ENCODE data around the gene OTOG. TPM values are rescaled to one million over a fixed set of nuclear protein-coding genes. Genes with fewer than 3 reads are reported as not detected.

Gene OTOG
- total and polyA plus RNA-seq, 2 of the 8 experiments (the other 6 are each of a cell fraction or from before 2014, with no cell fraction given): 0.41 to 1.5 TPM

GRCh38 chr11:17648528-17648927 lies 101.5 kb downstream of the OTOG start:
- H4K20me1 ChIP-seq (replicated peaks in 1 of 2; ENCODE audit: control insufficient read depth in 1 of 2, insufficient read depth in 2 of 2, low read length in 2 of 2): no peaks in the 10 kb centered on the region
- no peak overlapping the region for H3K14ac ChIP-seq (ENCODE audit: insufficient read length)
- H3K4ac ChIP-seq (replicated peaks; ENCODE audit: insufficient read length, low read depth, low read length): no peak overlapping the region
- no peak overlapping the region for H3K4me2 ChIP-seq (ENCODE audit: insufficient read depth in 1 of 2, low read depth in 2 of 2, low read length in 2 of 2)
- no peak overlapping the region for H3K56ac ChIP-seq (replicated peaks; ENCODE audit: insufficient read length, low read depth, low read length)
- no peak overlapping the region for H2BK5ac ChIP-seq (ENCODE audit: low read depth, low read length)
- no peak overlapping the region for H4K91ac ChIP-seq (replicated peaks; ENCODE audit: insufficient read length, low read length)
- no peak overlapping the region for H4K5ac ChIP-seq (ENCODE audit: insufficient read length, low read depth, low read length)
- no peak overlapping the region for H2BK120ac ChIP-seq (replicated peaks; ENCODE audit: low read depth, low read length)
- no peaks in the 10 kb centered on the region for H3K36me3 ChIP-seq (ENCODE audit: control insufficient read depth in 2 of 4, insufficient read depth in 4 of 4, low read length in 3 of 4)
- H3K4me3 ChIP-seq (ENCODE audit: extremely low read depth in 1 of 4, insufficient read depth in 2 of 4, low read depth in 3 of 4, low read length in 4 of 4): no peak overlapping the region
- no peak overlapping the region for H3K27ac ChIP-seq (ENCODE audit: low read depth, low read length)
- no peak overlapping the region; the same call in 1 of the 2 replicates for H4K8ac ChIP-seq (ENCODE audit: extremely low read depth, insufficient read depth, low read length)
- H3K9ac ChIP-seq (replicated peaks in 1 of 4; ENCODE audit: extremely low read depth in 1 of 4, low read depth in 3 of 4, low read length in 3 of 4): no peak overlapping the region
- no peaks in the 10 kb centered on the region for H3K9me3 ChIP-seq (ENCODE audit: insufficient read depth in 2 of 2, low read depth in 1 of 2, low read length in 1 of 2)
- TF ChIP-seq SP1 (IDR thresholded peaks at IDR 0.05; ENCODE audit: low read depth, low read length) (no peak), SP4 (IDR thresholded peaks at IDR 0.05; ENCODE audit: low read length) (no peak), SAP30 (IDR thresholded peaks at IDR 0.05; ENCODE audit: insufficient read depth, insufficient replicate concordance, low read length) (no peak), GTF2F1 (IDR thresholded peaks at IDR 0.05; ENCODE audit: borderline replicate concordance, low read depth, low read length) (no peak), HDAC6 (IDR thresholded peaks at IDR 0.05; ENCODE audit: low read depth, low read length) (no peak), BRCA1 (IDR thresholded peaks at IDR 0.05; ENCODE audit: low read depth, low read length) (no peak)
- no peak for DNase-seq (ENCODE audit: low read depth in 1 of 2, low spot score in 2 of 2)
- H2AFZ ChIP-seq (ENCODE audit: low read length): no peak overlapping the region
- H3K18ac ChIP-seq (ENCODE audit: extremely low read depth, low read length): no peak overlapping the region
- ChIA-PET POLR2A (ENCODE audit: partially characterized antibody) (no interaction called here), CTCF (ENCODE audit: partially characterized antibody) (interaction anchor here (1.4 to 4.8 kb wide), 5 partner anchors 13 to 82 kb away, joined by 3 to 43 read pairs (median 4); no protein-coding TSS in a partner anchor)
- no peak overlapping the region for H2AK5ac ChIP-seq (ENCODE audit: low read depth, low read length)
- no peaks in the 10 kb centered on the region for H3K23me2 ChIP-seq (ENCODE audit: low read depth, low read length)
- 97% methylated on average over 4 of the region's 4 CpGs; no CpG with 5 or more reads in 1 of the 2 experiments for WGBS, 2 experiments (ENCODE audit: extremely low coverage in 1 of 2, insufficient coverage in 1 of 2, insufficient read length in 1 of 2, insufficient replicate concordance in 2 of 2, low coverage in 1 of 2, low lambda C conversion rate in 2 of 2, missing lambda C conversion rate in 1 of 2)
- FAIRE-seq: no peak
- H3K79me2 ChIP-seq (ENCODE audit: control insufficient read depth in 1 of 2, insufficient read depth in 2 of 2, low read length in 2 of 2): no peaks in the 10 kb centered on the region
- H2BK12ac ChIP-seq (ENCODE audit: low read depth, low read length): no peak overlapping the region
- H3K4me1 ChIP-seq (replicated peaks in 1 of 4; ENCODE audit: control insufficient read depth in 3 of 4, insufficient read depth in 4 of 4, low read length in 3 of 4): peaks cover 3 to 9% (median 7%) of the 10 kb centered on the region in 4 experiments; a peak in 6 of 7 replicates
- peaks cover 0 to 9% (median 3%) of the 10 kb centered on the region in 4 experiments; a peak in 3 of 7 replicates for H3K27me3 ChIP-seq (replicated peaks in 1 of 4; ENCODE audit: control insufficient read depth in 3 of 4, extremely low read depth in 1 of 4, insufficient read depth in 3 of 4, low read length in 3 of 4)
- H2BK15ac ChIP-seq (ENCODE audit: low read length): no peak overlapping the region
- H3K23ac ChIP-seq (ENCODE audit: insufficient read length): no peak overlapping the region
- H2BK20ac ChIP-seq (ENCODE audit: low read length): no peak overlapping the region
- no peaks in the 10 kb centered on the region for H3K79me1 ChIP-seq (ENCODE audit: low read depth, low read length)
